GM19463 (cell line): ENCODE measurements around the gene CSTA.
A peak's percentile ranks its signal among the peaks of the same experiment; 100 is the strongest.

Experiments used
- ATAC-seq: cut with Tn5 transposase; IDR thresholded peaks from one replicate; pipeline ENCODE4 v1.9.1; 2021; ENCODE audit warnings: mild to moderate bottlenecking, moderate library complexity; ENCODE audit not compliant: unreplicated experiment

The CSTA gene

GRCh38 chr3:122324871-122325323, at the start of gene CSTA:
TSS of gene CSTA (plus strand) at chr3:122325248. CDS start at chr3:122325293, 45 bp downstream.
- no peak for ATAC-seq

GRCh38 chr3:122281891-122282290, 43.2 kb upstream of the CSTA start:
- no peak for ATAC-seq

DNA sequence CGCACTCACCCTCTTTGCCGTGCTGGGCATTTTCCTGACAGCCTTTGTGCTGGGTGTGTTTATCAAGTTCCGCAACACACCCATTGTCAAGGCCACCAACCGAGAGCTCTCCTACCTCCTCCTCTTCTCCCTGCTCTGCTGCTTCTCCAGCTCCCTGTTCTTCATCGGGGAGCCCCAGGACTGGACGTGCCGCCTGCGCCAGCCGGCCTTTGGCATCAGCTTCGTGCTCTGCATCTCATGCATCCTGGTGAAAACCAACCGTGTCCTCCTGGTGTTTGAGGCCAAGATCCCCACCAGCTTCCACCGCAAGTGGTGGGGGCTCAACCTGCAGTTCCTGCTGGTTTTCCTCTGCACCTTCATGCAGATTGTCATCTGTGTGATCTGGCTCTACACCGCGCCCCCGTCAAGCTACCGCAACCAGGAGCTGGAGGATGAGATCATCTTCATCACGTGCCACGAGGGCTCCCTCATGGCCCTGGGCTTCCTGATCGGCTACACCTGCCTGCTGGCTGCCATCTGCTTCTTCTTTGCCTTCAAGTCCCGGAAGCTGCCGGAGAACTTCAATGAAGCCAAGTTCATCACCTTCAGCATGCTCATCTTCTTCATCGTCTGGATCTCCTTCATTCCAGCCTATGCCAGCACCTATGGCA, 41.1 kb upstream of the CSTA start:
- ATAC-seq: no peak

GRCh38 chr3:122284486-122284885, 40.6 kb upstream of the CSTA start:
- ATAC-seq: no peak

- no peak for ATAC-seq
These were observed 30.7 kb upstream of the CSTA start for GRCh38 chr3:122294359-122294758.

- no peak for ATAC-seq
These were observed 29.6 kb upstream of the CSTA start for GRCh38 chr3:122295266-122296062.

DNA sequence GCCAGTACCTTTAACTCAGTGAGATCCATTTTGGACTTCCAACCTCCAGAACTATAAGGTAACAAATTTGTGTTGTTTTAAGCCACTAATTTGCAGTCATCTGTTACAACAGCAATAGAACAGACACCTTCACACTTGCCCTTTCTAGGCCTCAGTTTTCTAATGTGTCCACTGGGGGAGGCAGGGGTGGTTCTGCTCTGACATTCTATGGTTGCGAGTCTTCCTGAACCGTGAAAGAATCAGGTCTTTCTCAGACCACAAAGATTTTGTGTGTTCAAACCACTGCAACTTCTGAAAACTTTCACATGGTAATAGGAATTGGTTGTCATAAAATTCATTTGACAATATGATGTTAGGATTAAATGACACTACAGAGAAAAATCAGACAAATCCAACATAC, 26.8 kb upstream of the CSTA start:
- peak; percentile 74 for ATAC-seq

GRCh38 chr3:122299215-122299614, 25.8 kb upstream of the CSTA start:
- no peak for ATAC-seq

- ATAC-seq: no peak
These were observed 25.1 kb upstream of the CSTA start for GRCh38 chr3:122299872-122300460.

- ATAC-seq: peak; percentile 34
These were observed 24.0 kb upstream of the CSTA start for GRCh38 chr3:122301063-122301462.

- ATAC-seq: peak; percentile 70
These were observed 19.0 kb upstream of the CSTA start for GRCh38 chr3:122305818-122306621.

DNA sequence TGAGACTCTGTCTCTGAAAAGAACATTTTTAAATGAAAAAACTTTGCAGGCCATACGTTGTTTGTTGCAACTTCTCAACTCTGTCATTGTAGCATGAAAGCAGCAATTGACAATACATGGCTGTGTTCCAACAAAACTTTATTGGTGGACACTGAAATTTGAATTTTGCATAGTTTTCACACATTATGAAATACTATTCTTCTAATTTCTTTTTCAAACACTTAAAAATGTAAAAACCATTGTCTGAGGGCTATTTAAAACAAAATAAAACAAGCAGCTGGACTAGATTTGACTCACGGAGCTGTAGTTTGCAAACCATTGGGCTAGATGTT, 18.5 kb upstream of the CSTA start:
- ATAC-seq: no peak

GRCh38 chr3:122307094-122307687, 17.9 kb upstream of the CSTA start:
- no peak for ATAC-seq

DNA sequence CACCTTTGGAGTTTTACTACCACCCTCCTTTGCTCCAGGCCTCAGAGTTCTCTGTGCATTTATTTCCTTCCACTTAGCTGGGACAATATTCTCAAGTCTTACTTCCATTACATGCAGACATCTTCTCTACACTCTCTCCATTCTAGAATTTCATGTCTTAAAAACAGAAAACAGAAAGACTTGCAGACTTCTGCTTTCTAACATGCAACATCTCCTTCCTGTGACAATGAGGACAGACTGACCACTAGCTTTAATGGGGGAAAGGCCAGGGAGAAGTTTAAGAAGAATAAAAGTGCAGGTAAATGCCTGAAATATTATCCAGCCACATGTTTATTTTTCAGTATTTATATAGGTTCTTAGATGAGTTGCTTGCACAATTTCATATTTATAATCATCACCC, 17.1 kb upstream of the CSTA start:
- ATAC-seq: no peak

GRCh38 chr3:122310361-122310760, 14.7 kb upstream of the CSTA start:
- ATAC-seq: no peak

DNA sequence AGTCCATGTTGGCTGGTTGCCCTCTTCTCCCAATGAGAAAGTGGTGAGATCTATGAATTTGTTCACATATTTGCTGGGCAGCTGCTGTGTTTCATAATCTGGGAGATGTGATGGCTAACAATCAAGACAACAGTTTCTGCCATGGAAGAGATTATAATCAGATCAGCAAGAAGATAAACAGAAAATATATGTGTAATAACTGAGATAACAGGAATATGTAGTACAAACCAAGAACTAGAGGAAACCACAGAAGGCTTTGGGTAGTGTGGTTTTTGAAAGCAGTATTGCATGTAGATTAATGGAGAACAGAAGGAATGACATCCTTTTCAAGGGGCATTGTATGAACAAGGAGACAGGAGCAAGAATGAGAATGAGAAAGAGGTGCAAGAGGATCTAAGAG, 12.2 kb upstream of the CSTA start:
- ATAC-seq: no peak

GRCh38 chr3:122313281-122313680, 11.8 kb upstream of the CSTA start:
- ATAC-seq: no peak

DNA sequence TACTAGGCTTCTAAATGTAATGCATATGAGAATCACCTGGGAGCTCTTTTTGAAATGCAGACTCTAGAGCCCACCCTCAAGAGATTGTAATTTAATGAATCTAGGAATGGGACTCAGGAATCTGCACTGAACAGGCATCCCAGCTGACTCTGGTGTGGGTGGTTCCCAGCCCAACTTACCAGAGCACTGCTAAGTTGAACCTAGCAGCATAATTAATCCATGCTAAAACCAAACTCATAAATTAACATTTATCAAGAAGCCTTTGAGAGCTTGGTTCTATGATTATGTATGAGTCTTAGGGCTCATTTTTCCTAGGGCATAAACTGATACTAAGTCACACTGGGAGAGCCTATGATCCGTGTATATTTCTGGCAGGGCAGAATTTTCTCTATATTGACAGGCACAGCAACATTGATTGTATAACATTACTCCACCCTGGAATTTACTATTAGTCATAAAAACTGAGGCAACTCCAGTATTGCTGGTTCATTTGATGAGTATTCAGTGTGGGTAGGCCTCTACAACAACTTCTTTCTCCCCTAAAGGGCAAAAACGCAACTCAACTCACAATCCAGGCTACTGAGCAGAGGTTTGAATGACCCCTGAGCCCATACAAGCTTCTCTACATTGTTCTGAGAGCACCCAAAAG, 10.7 kb upstream of the CSTA start:
- no peak for ATAC-seq

- no peak for ATAC-seq
These were observed 9.4 kb upstream of the CSTA start for GRCh38 chr3:122315619-122316018.

- ATAC-seq: no peak
These were observed 8.7 kb upstream of the CSTA start for GRCh38 chr3:122316368-122316767.
